Sigmoid colon (tissue), 7 donors: ENCODE results near the gene GYPC. TPM values are rescaled to one million over a fixed set of nuclear protein-coding genes. Genes with fewer than 3 reads are reported as not detected.

Source experiments
- DNase-seq: peaks from one replicate; pipeline ENCODE4 v3.0.0-alpha.2; 2019
- H3K27ac ChIP-seq, 4 donors: fragments of 200-600 bp; sonication (generic); one replicate each; pipeline ENCODE4 v1.5.1; 2016 to 2019; ENCODE audit warnings: mild to moderate bottlenecking in 1 of 4
- H3K27me3 ChIP-seq, 3 donors: fragments of 200-600 bp; sonication (generic); one replicate each; pipeline ENCODE4 v1.5.1; 2019; ENCODE audit warnings: mild to moderate bottlenecking in 1 of 3
- H3K36me3 ChIP-seq, 4 donors: fragments of 200-600 bp; sonication (generic); one replicate each; pipeline ENCODE4 v1.5.1; 2016 to 2019
- H3K4me1 ChIP-seq, 4 donors: fragments of 200-600 bp; sonication (generic); one replicate each; pipeline ENCODE4 v1.5.1; 2017 to 2019
- H3K4me3 ChIP-seq, 4 donors: fragments of 200-600 bp; sonication (generic); one replicate each; pipeline ENCODE4 v1.5.1; 2017 to 2019; ENCODE audit warnings: mild to moderate bottlenecking in 2 of 4, moderate library complexity in 1 of 4
- H3K9me3 ChIP-seq, 4 donors: fragments of 200-600 bp in 3 of 4; sonication (generic) in 3 of 4; one replicate each; pipeline versions ENCODE4 v1.5.1 to v1.6.1; 2013 to 2019
- CTCF ChIP-seq, 4 experiments: fragments of 450-650 bp in 3 of 4; fragments of 200-600 bp in 1 of 4; IDR thresholded peaks; one replicate each; pipeline ENCODE4 v1.5.1; 2016 to 2019; ENCODE audit warnings: antibody characterized with exemption in 4 of 4, mild to moderate bottlenecking in 3 of 4, moderate library complexity in 2 of 4
- EP300 ChIP-seq, 4 donors: sonication (generic); formaldehyde crosslinking; IDR thresholded peaks; one replicate each; pipeline ENCODE4 v1.6.1; 2017; ENCODE audit warnings: antibody characterized with exemption in 4 of 4
- POLR2A ChIP-seq, 2 donors: fragments of 450-650 bp; IDR thresholded peaks; one replicate each; pipeline ENCODE4 v1.6.1; 2016; ENCODE audit warnings: antibody characterized with exemption in 2 of 2, mild to moderate bottlenecking in 2 of 2, moderate library complexity in 2 of 2
- POLR2AphosphoS5 ChIP-seq, 4 donors: sonication (generic); formaldehyde crosslinking; IDR thresholded peaks; one replicate each; pipeline ENCODE4 v1.6.1; 2017; ENCODE audit warnings: antibody characterized with exemption in 4 of 4
- WGBS, 2 donors: extraction: QIAGEN DNeasy Blood & Tissue Kit; methylation state at CpG; one replicate each; pipeline ENCODE4 v1.1.7; 2013; 5-methylcytosine and 5-hydroxymethylcytosine counted together
- intact Hi-C: fragments of 100-400 bp; cut with DNase I; formaldehyde crosslinking; loops from one replicate; pipeline ENCODE4 v1.15.1; 2023
- polyA plus RNA-seq, 3 donors: library from polyadenylated mRNA; stranded (reverse); fragments of 200-250 nt; gene quantifications; one replicate each; pipeline ENCODE4 v1.2.3, GENCODE V29; 2013
- total RNA-seq, 4 donors: library from RNA; depleted of rRNA; stranded (reverse); fragments of >200 nt; gene quantifications; one replicate each; pipeline ENCODE4 v1.1.0, GENCODE V29; 2016
- donor health status: healthy with polysubstance abuse.
- donor health status: Bipolar disorder and iron deficiency.
- donor health status: healthy.

The GYPC gene
- total and polyA plus RNA-seq, 7 donors, result 18.0 to 123 (median 93.7) TPM

GRCh38 chr2:126660971-126661370 lies 5.0 kb downstream of the GYPC start:
- DNase-seq, result no peak
- H3K27ac ChIP-seq, result peak overlapping the region; percentile 94 to 99 (median 99)
- no peaks in the 10 kb centered on the region for H3K27me3 ChIP-seq
- WGBS, 2 donors, result 81 to 82% methylated on average over 7 of the region's 7 CpGs
- peaks cover 0 to 92% (median 86%) of the 10 kb centered on the region in 4 donors for H3K4me1 ChIP-seq
- intact Hi-C loops, result no loop called here
- no peaks in the 10 kb centered on the region for H3K36me3 ChIP-seq
- no peaks in the 10 kb centered on the region for H3K9me3 ChIP-seq
- TF ChIP-seq POLR2AphosphoS5 (IDR thresholded peaks at IDR 0.05), result no peak
- TF ChIP-seq CTCF (IDR thresholded peaks at IDR 0.05), result no peak
- no peak for TF ChIP-seq POLR2A (IDR thresholded peaks at IDR 0.05)
- TF ChIP-seq EP300 (IDR thresholded peaks at IDR 0.05), result no peak
- H3K4me3 ChIP-seq, result no peak overlapping the region

GRCh38 chr2:126661702-126662500 lies 5.9 kb downstream of the GYPC start:
- 82 to 83% methylated on average over 10 of the region's 10 CpGs for WGBS, 2 donors
- TF ChIP-seq POLR2AphosphoS5 (IDR thresholded peaks at IDR 0.05), result no peak
- no peak for TF ChIP-seq POLR2A (IDR thresholded peaks at IDR 0.05)
- no peak for TF ChIP-seq CTCF (IDR thresholded peaks at IDR 0.05)
- TF ChIP-seq EP300 (IDR thresholded peaks at IDR 0.05), result no peak
- no peak for DNase-seq
- H3K9me3 ChIP-seq, result no peaks in the 10 kb centered on the region
- peak overlapping the region in 3 of 4 donors; percentile 58 to 99 (median 99) for H3K27ac ChIP-seq
- no peaks in the 10 kb centered on the region for H3K36me3 ChIP-seq
- H3K27me3 ChIP-seq, result no peaks in the 10 kb centered on the region
- H3K4me3 ChIP-seq, result no peak overlapping the region
- intact Hi-C loops, result no loop called here
- H3K4me1 ChIP-seq, result peaks cover 0 to 97% (median 92%) of the 10 kb centered on the region in 4 donors

- 68 to 83% methylated on average over 7 of the region's 7 CpGs for WGBS, 2 donors
- Histone ChIP-seq H3K36me3 (no peaks in the 10 kb centered on the region), H3K4me1 (peaks cover 0 to 92% (median 86%) of the 10 kb centered on the region in 4 donors), H3K9me3 (no peaks in the 10 kb centered on the region), H3K4me3 (no peak overlapping the region), H3K27me3 (no peaks in the 10 kb centered on the region), H3K27ac (peak overlapping the region in 3 of 4 donors; percentile 58 to 99 (median 99))
- intact Hi-C loops, result no loop called here
- no peak for DNase-seq
- TF ChIP-seq POLR2AphosphoS5 (IDR thresholded peaks at IDR 0.05) (no peak), CTCF (IDR thresholded peaks at IDR 0.05) (no peak), POLR2A (IDR thresholded peaks at IDR 0.05) (no peak), EP300 (IDR thresholded peaks at IDR 0.05) (no peak)
Measured at GRCh38 chr2:126662621-126663020, 6.7 kb downstream of the GYPC start.

DNA sequence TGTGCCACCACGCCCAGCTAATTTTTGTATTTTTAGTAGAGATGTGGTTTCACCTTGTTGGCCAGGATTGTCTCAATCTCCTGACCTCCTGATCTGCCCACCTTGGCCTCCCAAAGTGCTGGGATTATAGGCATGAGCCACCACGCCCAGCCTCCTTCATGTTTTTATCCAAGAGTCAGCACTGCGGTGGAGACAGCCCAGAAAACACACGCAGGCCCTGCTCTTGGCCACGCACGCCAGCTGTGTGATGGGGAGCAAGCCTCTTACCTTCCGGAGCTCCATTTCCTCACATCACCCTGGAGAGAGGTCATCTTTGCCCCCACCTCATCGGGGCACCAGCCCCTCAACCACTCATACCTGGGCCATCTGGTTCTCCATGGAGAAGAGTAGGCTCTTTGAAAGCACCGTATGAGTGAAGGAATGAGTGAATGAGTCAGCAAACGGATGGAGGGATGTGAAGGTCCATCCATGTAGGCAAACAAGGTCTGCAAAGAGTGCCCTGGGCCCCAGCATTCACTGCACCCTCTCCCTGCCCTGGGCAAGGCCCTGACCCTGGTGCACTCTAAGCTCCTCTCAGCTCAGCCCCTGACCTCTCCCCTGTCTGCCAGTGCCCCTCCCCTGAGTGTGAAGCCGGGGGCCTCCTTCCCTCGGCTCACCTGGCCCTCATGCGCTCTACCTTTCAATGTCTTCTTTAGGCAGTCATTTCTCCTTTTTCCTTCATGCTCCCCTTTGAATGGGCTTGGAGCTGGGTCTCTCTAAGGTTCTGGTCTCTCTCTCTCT lies 7.4 kb downstream of the GYPC start:
- TF ChIP-seq EP300 (IDR thresholded peaks at IDR 0.05) (no peak), CTCF (IDR thresholded peaks at IDR 0.05) (no peak), POLR2AphosphoS5 (IDR thresholded peaks at IDR 0.05) (no peak), POLR2A (IDR thresholded peaks at IDR 0.05) (no peak)
- DNase-seq, result no peak

More for the DNA sequence above, 7.4 kb downstream of the GYPC start:
- no peaks in the 10 kb centered on the region for H3K9me3 ChIP-seq
- no peak overlapping the region for H3K4me3 ChIP-seq
- H3K4me1 ChIP-seq, result peaks cover 0 to 88% (median 79%) of the 10 kb centered on the region in 4 donors
- no peaks in the 10 kb centered on the region for H3K36me3 ChIP-seq
- no peaks in the 10 kb centered on the region for H3K27me3 ChIP-seq
- intact Hi-C loops, result no loop called here
- peak overlapping the region in 3 of 4 donors; percentile 58 to 99 (median 99) for H3K27ac ChIP-seq
- WGBS, 2 donors, result 82 to 86% methylated on average over 13 of the region's 13 CpGs
